Astrocyte of the cerebellum (primary cell): ENCODE results near the gene MGARP.

Experiments
- DNase-seq: peaks from one replicate; pipeline ENCODE4 v3.0.0-alpha.2; 2011; ENCODE audit warnings: low read depth
- H3K4me3 ChIP-seq: 2 replicates; pipeline ENCODE4 v1.5.1; 2011; ENCODE audit warnings: mild to moderate bottlenecking, low read depth, low read length, moderate library complexity
- in situ Hi-C: cut with HindIII; loops from 2 replicates; pipeline ENCODE4 v1.10.0; 2017; ENCODE audit warnings: low sequenced_read_pairs
- TF ChIP-seq, protein P1 (sequence below): IDR thresholded peaks from 2 replicates; pipeline ENCODE4 v1.5.1; 2012; ENCODE audit warnings: low read length, low read depth, moderate library complexity, mild to moderate bottlenecking; ENCODE audit errors: missing control alignments

The MGARP gene

GRCh38 chr4:139245590-139245989 lies 34.4 kb downstream of the MGARP start:
- in situ Hi-C loops, result no loop called here
- TF ChIP-seq, protein P1, sequence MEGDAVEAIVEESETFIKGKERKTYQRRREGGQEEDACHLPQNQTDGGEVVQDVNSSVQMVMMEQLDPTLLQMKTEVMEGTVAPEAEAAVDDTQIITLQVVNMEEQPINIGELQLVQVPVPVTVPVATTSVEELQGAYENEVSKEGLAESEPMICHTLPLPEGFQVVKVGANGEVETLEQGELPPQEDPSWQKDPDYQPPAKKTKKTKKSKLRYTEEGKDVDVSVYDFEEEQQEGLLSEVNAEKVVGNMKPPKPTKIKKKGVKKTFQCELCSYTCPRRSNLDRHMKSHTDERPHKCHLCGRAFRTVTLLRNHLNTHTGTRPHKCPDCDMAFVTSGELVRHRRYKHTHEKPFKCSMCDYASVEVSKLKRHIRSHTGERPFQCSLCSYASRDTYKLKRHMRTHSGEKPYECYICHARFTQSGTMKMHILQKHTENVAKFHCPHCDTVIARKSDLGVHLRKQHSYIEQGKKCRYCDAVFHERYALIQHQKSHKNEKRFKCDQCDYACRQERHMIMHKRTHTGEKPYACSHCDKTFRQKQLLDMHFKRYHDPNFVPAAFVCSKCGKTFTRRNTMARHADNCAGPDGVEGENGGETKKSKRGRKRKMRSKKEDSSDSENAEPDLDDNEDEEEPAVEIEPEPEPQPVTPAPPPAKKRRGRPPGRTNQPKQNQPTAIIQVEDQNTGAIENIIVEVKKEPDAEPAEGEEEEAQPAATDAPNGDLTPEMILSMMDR, result no peak
- DNase-seq, result no peak
- H3K4me3 ChIP-seq, result no peak overlapping the region

GRCh38 chr4:139243448-139244365 lies 36.3 kb downstream of the MGARP start:
- DNase-seq, result peak; percentile 92
- TF ChIP-seq, protein P1, result no peak
- H3K4me3 ChIP-seq, result no peak overlapping the region
- in situ Hi-C loops, result no loop called here

- TF ChIP-seq, protein P1, result no peak
- DNase-seq, result no peak
- H3K4me3 ChIP-seq, result no peak overlapping the region
- in situ Hi-C loops, result no loop called here
These were observed 37.4 kb downstream of the MGARP start for GRCh38 chr4:139242511-139243051.

DNA sequence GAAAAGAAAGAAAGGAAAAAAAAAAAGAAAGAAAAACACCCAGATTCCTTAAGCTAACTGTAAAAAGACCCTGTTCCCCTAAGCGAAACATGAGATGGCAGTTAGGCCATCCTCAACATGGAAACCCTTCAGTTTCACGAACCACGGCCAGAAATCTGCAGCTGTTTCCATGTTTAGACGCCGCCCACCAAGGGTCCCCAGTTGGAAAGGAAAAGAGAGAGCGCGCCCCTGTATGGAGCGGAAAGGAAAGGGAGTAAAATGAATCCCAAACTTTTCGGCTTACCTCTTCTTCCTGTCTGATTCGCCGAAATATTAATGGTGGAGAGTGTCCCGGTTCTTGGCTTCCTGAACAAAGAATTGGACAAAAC lies 38.3 kb downstream of the MGARP start:
- in situ Hi-C loops, result no loop called here
- DNase-seq, result no peak

GRCh38 chr4:139241086-139241783 lies 38.8 kb downstream of the MGARP start:
- TF ChIP-seq, protein P1, result no peak
- in situ Hi-C loops, result no loop called here
- no peak overlapping the region for H3K4me3 ChIP-seq
- DNase-seq, result no peak

More for the DNA sequence above, 38.3 kb downstream of the MGARP start:
- TF ChIP-seq, protein P1, result no peak
- no peak overlapping the region for H3K4me3 ChIP-seq

DNA sequence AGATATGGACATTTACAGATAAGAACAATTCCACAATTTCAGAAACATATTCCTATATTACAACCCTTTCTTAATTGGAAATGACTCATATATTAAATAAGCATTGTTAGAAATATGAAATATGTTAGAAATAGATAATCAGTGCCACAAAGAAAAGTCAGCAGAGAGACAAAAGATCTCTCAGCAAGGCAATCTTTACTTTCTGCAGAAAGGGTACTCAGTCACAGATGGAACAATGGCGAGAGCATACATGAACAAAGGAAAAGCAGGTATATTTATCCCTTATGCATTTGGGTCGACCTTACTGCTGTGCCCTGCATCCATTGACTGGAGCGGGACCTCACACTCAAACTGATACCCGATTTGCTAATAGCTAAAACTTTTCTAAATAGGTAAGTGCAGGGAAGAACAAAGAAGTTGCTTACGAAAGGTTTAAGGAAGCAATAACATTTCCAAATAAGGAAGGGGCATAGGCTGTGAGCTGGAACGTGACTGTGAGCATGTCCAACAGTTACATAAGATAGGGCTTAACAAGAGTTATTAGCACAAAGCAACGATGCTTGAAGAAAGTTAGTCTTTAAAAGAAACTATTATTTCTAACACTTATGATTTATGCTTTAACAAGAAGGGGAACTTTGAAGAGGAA lies 40.8 kb downstream of the MGARP start:
- in situ Hi-C loops, result no loop called here
- no peak overlapping the region for H3K4me3 ChIP-seq
- TF ChIP-seq, protein P1, result no peak
- no peak for DNase-seq
